ENCODE data around the gene KCTD14.

- TF ChIP-seq, protein P1, sequence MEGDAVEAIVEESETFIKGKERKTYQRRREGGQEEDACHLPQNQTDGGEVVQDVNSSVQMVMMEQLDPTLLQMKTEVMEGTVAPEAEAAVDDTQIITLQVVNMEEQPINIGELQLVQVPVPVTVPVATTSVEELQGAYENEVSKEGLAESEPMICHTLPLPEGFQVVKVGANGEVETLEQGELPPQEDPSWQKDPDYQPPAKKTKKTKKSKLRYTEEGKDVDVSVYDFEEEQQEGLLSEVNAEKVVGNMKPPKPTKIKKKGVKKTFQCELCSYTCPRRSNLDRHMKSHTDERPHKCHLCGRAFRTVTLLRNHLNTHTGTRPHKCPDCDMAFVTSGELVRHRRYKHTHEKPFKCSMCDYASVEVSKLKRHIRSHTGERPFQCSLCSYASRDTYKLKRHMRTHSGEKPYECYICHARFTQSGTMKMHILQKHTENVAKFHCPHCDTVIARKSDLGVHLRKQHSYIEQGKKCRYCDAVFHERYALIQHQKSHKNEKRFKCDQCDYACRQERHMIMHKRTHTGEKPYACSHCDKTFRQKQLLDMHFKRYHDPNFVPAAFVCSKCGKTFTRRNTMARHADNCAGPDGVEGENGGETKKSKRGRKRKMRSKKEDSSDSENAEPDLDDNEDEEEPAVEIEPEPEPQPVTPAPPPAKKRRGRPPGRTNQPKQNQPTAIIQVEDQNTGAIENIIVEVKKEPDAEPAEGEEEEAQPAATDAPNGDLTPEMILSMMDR (IDR thresholded peaks at IDR 0.05; ENCODE audit: low read length), result no peak
- no peak for TF ChIP-seq EZH2 (optimal IDR thresholded peaks at IDR 0.05; ENCODE audit: low read depth, low read length)
These were observed 12.3 kb downstream of the KCTD14 start for GRCh38 chr11:78010755-78011154.

All from MM.1S (cell line).